Uterus (tissue), 4 donors: ENCODE results near the gene OST4. TPM values are rescaled to one million over a fixed set of nuclear protein-coding genes. Genes with fewer than 3 reads are reported as not detected.

Source experiments
- DNase-seq, 2 donors: peaks; one replicate each; pipeline ENCODE4 v3.0.0-alpha.2; 2019 to 2020
- H3K27ac ChIP-seq, 2 donors: fragments of 200-600 bp; sonication (generic); 1 replicate in 1 of 2; 2 replicates in 1 of 2; pipeline ENCODE4 v1.5.1; 2016 to 2018
- H3K27me3 ChIP-seq, 2 donors: fragments of 200-600 bp; sonication (generic); one replicate each; pipeline ENCODE4 v1.5.1; 2018 to 2019; ENCODE audit warnings: control low read depth in 1 of 2
- H3K36me3 ChIP-seq, 2 donors: fragments of 200-600 bp; sonication (generic); one replicate each; pipeline ENCODE4 v1.5.1; 2019; ENCODE audit warnings: control low read depth in 1 of 2
- H3K4me1 ChIP-seq, 2 donors: fragments of 200-600 bp; sonication (generic); one replicate each; pipeline ENCODE4 v1.5.1; 2018 to 2019; ENCODE audit warnings: control low read depth in 1 of 2
- H3K4me3 ChIP-seq, 2 donors: fragments of 200-600 bp; sonication (generic); 1 replicate in 1 of 2; 2 replicates in 1 of 2; pipeline ENCODE4 v1.5.1; 2018 to 2019; ENCODE audit warnings: mild to moderate bottlenecking in 1 of 2
- H3K9me3 ChIP-seq, 2 donors: fragments of 200-600 bp; sonication (generic); one replicate each; pipeline ENCODE4 v1.5.1; 2019; ENCODE audit warnings: control low read depth in 1 of 2
- CTCF ChIP-seq, 4 experiments: fragments of 200-600 bp in 2 of 4; fragments of 450-650 bp in 2 of 4; sonication (generic) in 2 of 4; IDR thresholded peaks; one replicate each; pipeline ENCODE4 v1.5.1; 2016 to 2019; ENCODE audit warnings: antibody characterized with exemption in 4 of 4, mild to moderate bottlenecking in 2 of 4, moderate library complexity in 1 of 4
- POLR2A ChIP-seq, 2 donors: fragments of 450-650 bp; IDR thresholded peaks; one replicate each; pipeline ENCODE4 v1.6.1; 2016; ENCODE audit warnings: antibody characterized with exemption in 2 of 2, mild to moderate bottlenecking in 1 of 2, moderate library complexity in 1 of 2
- intact Hi-C: fragments of 100-400 bp; cut with DNase I; formaldehyde crosslinking; loops from one replicate; pipeline ENCODE4 v1.15.1; 2023; ENCODE audit warnings: low total_unique reads
- total RNA-seq, 4 donors: library from RNA; depleted of rRNA in 3 of 4; stranded (reverse); fragments of >200 nt in 3 of 4; gene quantifications; one replicate each; pipeline versions ENCODE4 v1.1.0 to v1.2.4, GENCODE V29; 2014 to 2023
- donor health status: DM: yes; HTN: yes; CAD: no.

Gene OST4
- total RNA-seq, 4 donors from 2014 or later, result 76.3 to 387 (median 237) TPM

GRCh38 chr2:27024188-27024587 lies 47.3 kb downstream of the OST4 start:
- Histone ChIP-seq H3K4me3 (no peak overlapping the region), H3K4me1 (peaks cover 10 to 16% of the 10 kb centered on the region in 2 donors), H3K9me3 (no peaks in the 10 kb centered on the region), H3K36me3 (no peaks in the 10 kb centered on the region), H3K27ac (no peak overlapping the region), H3K27me3 (no peaks in the 10 kb centered on the region)
- no peak for DNase-seq
- TF ChIP-seq CTCF (IDR thresholded peaks at IDR 0.05) (no peak), POLR2A (IDR thresholded peaks at IDR 0.05) (no peak)
- intact Hi-C loops, result no loop called here

GRCh38 chr2:27023740-27024139 lies 47.7 kb downstream of the OST4 start:
- intact Hi-C loops, result no loop called here
- TF ChIP-seq CTCF (IDR thresholded peaks at IDR 0.05) (no peak), POLR2A (IDR thresholded peaks at IDR 0.05) (no peak)
- Histone ChIP-seq H3K4me3 (no peak overlapping the region), H3K9me3 (no peaks in the 10 kb centered on the region), H3K4me1 (peaks cover 10 to 16% of the 10 kb centered on the region in 2 donors), H3K27ac (no peak overlapping the region), H3K36me3 (no peaks in the 10 kb centered on the region), H3K27me3 (no peaks in the 10 kb centered on the region)
- no peak for DNase-seq

GRCh38 chr2:27021253-27022049 lies 50.0 kb downstream of the OST4 start:
- H3K27ac ChIP-seq, result peak overlapping the region; percentile 39 to 70
- H3K4me3 ChIP-seq, result no peak overlapping the region

More at GRCh38 chr2:27021253-27022049, 50.0 kb downstream of the OST4 start:
- no peaks in the 10 kb centered on the region for H3K9me3 ChIP-seq
- H3K4me1 ChIP-seq, result peaks cover 10 to 16% of the 10 kb centered on the region in 2 donors
- H3K36me3 ChIP-seq, result no peaks in the 10 kb centered on the region
- no peak for TF ChIP-seq POLR2A (IDR thresholded peaks at IDR 0.05)
- TF ChIP-seq CTCF (IDR thresholded peaks at IDR 0.05), result no peak
- intact Hi-C loops, result no loop called here
- H3K27me3 ChIP-seq, result no peaks in the 10 kb centered on the region
- no peak for DNase-seq

Other genes starting within 250 kb of the OST4 start
- gene DPYSL5, start 223.5 kb downstream of the OST4 start, total RNA-seq, result 1 to 10 TPM in 1 of 4 donors, not detected in 3; 1.8 TPM
- 10 to 100 TPM in 1 of 4 donors, 1 to 10 TPM in 3; 2.9 to 49.6 (median 4.9) TPM for gene MAPRE3, start 101.0 kb downstream of the OST4 start, total RNA-seq
- 10 to 100 TPM; 16.1 to 96.2 (median 66.5) TPM for gene TMEM214, start 38.7 kb downstream of the OST4 start, total RNA-seq
- 10 to 100 TPM in 2 of 4 donors, 1 to 10 TPM in 1, under 1 TPM in 1; 0.77 to 26.2 (median 10.8) TPM for gene AGBL5, start 20.0 kb downstream of the OST4 start, total RNA-seq
- gene EMILIN1, start 7.0 kb upstream of the OST4 start, total RNA-seq, result 100 to 1,000 TPM; 107 to 377 (median 224) TPM
- 10 to 100 TPM in 1 of 4 donors, 1 to 10 TPM in 3; 1.0 to 21.6 (median 5.4) TPM for gene KHK, start 15.1 kb upstream of the OST4 start, total RNA-seq
- 10 to 100 TPM in 2 of 4 donors, 1 to 10 TPM in 2; 2.3 to 22.9 (median 9.7) TPM for gene CGREF1, start 47.5 kb upstream of the OST4 start, total RNA-seq
- gene ABHD1, start 52.2 kb upstream of the OST4 start, total RNA-seq, result 1 to 10 TPM in 1 of 4 donors, not detected in 3; 1.2 TPM
- gene PREB, start 63.0 kb upstream of the OST4 start, total RNA-seq, result 10 to 100 TPM; 37.7 to 91.0 (median 62.9) TPM
- gene PRR30, start 67.8 kb upstream of the OST4 start, total RNA-seq, result not detected
- 10 to 100 TPM; 19.4 to 84.6 (median 32.0) TPM for gene TCF23, start 77.3 kb upstream of the OST4 start, total RNA-seq
- gene ATRAID, start 140.4 kb upstream of the OST4 start, total RNA-seq, result 100 to 1,000 TPM; 105 to 235 (median 144) TPM
- gene SLC5A6, start 140.6 kb upstream of the OST4 start, total RNA-seq, result 10 to 100 TPM; 20.5 to 69.7 (median 60.5) TPM
- gene CAD, start 145.7 kb upstream of the OST4 start, total RNA-seq, result 10 to 100 TPM in 3 of 4 donors, 1 to 10 TPM in 1; 5.9 to 47.2 (median 31.3) TPM
- 1 to 10 TPM in 1 of 4 donors, under 1 TPM in 2, not detected in 1; 0.35 to 2.1 (median 0.88) TPM for gene SLC30A3, start 191.4 kb upstream of the OST4 start, total RNA-seq
- 1 to 10 TPM in 2 of 4 donors, under 1 TPM in 1, not detected in 1; 0.77 to 3.9 (median 1.5) TPM for gene DNAJC5G, start 203.8 kb upstream of the OST4 start, total RNA-seq
- 1 to 10 TPM in 1 of 4 donors, under 1 TPM in 3; 0.26 to 5.0 (median 0.58) TPM for gene TRIM54, start 210.8 kb upstream of the OST4 start, total RNA-seq
- gene UCN, start 236.8 kb upstream of the OST4 start, total RNA-seq, result 1 to 10 TPM in 3 of 4 donors, not detected in 1; 2.3 to 8.5 (median 2.3) TPM